Caco-2 (cell line): Measurements from ENCODE around the gene NPIPA5. TPM values are rescaled to one million over a fixed set of nuclear protein-coding genes. Genes with fewer than 3 reads are reported as not detected.
"Not testable (repeated sequence)": the region's sequence is repeated elsewhere in the genome, so short reads cannot be mapped to it uniquely, and the experiment has no call there.

Experiments used
- BruUV-seq: library from RNA; stranded (reverse); fragments of 400-500 nt; replicated peaks from 2 replicates; lab custom pipeline; 2021; lab: Mats Ljungman, UMichigan
- CTCF ChIA-PET: fragments of 300-600 bp; sonication (Branson Sonifier 250); formaldehyde crosslinking; loops from one replicate; lab custom pipeline; 2022; ENCODE audit warnings: antibody characterized with exemption; lab: Charles Lee
- POLR2A ChIA-PET: fragments of 300-600 bp; sonication (Branson Sonifier 250); formaldehyde crosslinking; loops from one replicate; lab custom pipeline; 2022; ENCODE audit warnings: antibody characterized with exemption; lab: Charles Lee
- DNase-seq, 2 experiments: peaks; one replicate each; pipeline versions ENCODE4 v3.0.0 to v3.0.0-alpha.2; 2020 to 2022
- H3K27me3 ChIP-seq: replicated peaks from 2 replicates; pipeline ENCODE4 v1.6.0; 2011; ENCODE audit warnings: low read length; ENCODE audit not compliant: control insufficient read depth, insufficient read depth
- H3K36me3 ChIP-seq: 2 replicates; pipeline ENCODE4 v1.5.1; 2011; ENCODE audit warnings: low read length; ENCODE audit not compliant: control insufficient read depth, insufficient read depth
- H3K4me1 ChIP-seq: fragments of 250-450 bp; sonication (Bioruptor Pico); 2 replicates; pipeline ENCODE4 v1.5.1; 2020; ENCODE audit warnings: mild to moderate bottlenecking
- H3K4me3 ChIP-seq: 2 replicates; pipeline ENCODE4 v1.5.1; 2011; ENCODE audit warnings: low read depth, mild to moderate bottlenecking, control low read depth, low read length
- H3K9me3 ChIP-seq: fragments of 250-450 bp; sonication (Bioruptor Pico); 2 replicates; pipeline ENCODE4 v1.5.1; 2020; ENCODE audit warnings: mild to moderate bottlenecking, moderate library complexity
- H3K27ac Mint-ChIP-seq: one replicate; pipeline ENCODE4 v1.8.0; 2022; ENCODE audit warnings: mixed read lengths; ENCODE audit not compliant: unreplicated experiment
- H3K27me3 Mint-ChIP-seq: one replicate; pipeline ENCODE4 v1.8.0; 2022; ENCODE audit warnings: mixed read lengths; ENCODE audit not compliant: insufficient read depth, unreplicated experiment
- H3K36me3 Mint-ChIP-seq: one replicate; pipeline ENCODE4 v1.8.0; 2022; ENCODE audit warnings: mild to moderate bottlenecking, mixed read lengths; ENCODE audit not compliant: insufficient read depth, unreplicated experiment
- H3K4me1 Mint-ChIP-seq: one replicate; pipeline ENCODE4 v1.8.0; 2022; ENCODE audit warnings: low read depth, mixed read lengths; ENCODE audit not compliant: unreplicated experiment
- H3K4me3 Mint-ChIP-seq: one replicate; pipeline ENCODE4 v1.8.0; 2022; ENCODE audit warnings: mild to moderate bottlenecking, moderate library complexity, mixed read lengths; ENCODE audit not compliant: unreplicated experiment
- H3K9me3 Mint-ChIP-seq: one replicate; pipeline ENCODE4 v1.8.0; 2022; ENCODE audit warnings: mixed read lengths; ENCODE audit not compliant: unreplicated experiment
- intact Hi-C: fragments of 100-400 bp; cut with micrococcal nuclease; formaldehyde crosslinking; loops from one replicate; pipeline ENCODE4 v1.10.0; 2022; ENCODE audit not compliant: unreplicated experiment
- total RNA-seq: library from RNA; stranded (reverse); gene quantifications from 2 replicates; pipeline ENCODE4 v1.2.3, GENCODE V29; 2022
- TF ChIP-seq, protein P1 (sequence below), 2 experiments: fragments of 200-600 bp in 1 of 2; IDR thresholded peaks; 1 replicate in 1 of 2; 2 replicates in 1 of 2; pipeline versions ENCODE4 v1.5.1 to v1.8.0; 2011 to 2022; ENCODE audit warnings: antibody characterized with exemption in 1 of 2, control low read depth in 1 of 2, inconsistent platforms in 1 of 2, low read depth in 1 of 2, low read length in 1 of 2, mild to moderate bottlenecking in 1 of 2, moderate library complexity in 1 of 2; ENCODE audit not compliant: insufficient read depth in 1 of 2, severe bottlenecking in 1 of 2, unreplicated experiment in 1 of 2

NPIPA5 gene
- total RNA-seq, 1 experiment from 2014 or later, result 8.3 TPM

DNA sequence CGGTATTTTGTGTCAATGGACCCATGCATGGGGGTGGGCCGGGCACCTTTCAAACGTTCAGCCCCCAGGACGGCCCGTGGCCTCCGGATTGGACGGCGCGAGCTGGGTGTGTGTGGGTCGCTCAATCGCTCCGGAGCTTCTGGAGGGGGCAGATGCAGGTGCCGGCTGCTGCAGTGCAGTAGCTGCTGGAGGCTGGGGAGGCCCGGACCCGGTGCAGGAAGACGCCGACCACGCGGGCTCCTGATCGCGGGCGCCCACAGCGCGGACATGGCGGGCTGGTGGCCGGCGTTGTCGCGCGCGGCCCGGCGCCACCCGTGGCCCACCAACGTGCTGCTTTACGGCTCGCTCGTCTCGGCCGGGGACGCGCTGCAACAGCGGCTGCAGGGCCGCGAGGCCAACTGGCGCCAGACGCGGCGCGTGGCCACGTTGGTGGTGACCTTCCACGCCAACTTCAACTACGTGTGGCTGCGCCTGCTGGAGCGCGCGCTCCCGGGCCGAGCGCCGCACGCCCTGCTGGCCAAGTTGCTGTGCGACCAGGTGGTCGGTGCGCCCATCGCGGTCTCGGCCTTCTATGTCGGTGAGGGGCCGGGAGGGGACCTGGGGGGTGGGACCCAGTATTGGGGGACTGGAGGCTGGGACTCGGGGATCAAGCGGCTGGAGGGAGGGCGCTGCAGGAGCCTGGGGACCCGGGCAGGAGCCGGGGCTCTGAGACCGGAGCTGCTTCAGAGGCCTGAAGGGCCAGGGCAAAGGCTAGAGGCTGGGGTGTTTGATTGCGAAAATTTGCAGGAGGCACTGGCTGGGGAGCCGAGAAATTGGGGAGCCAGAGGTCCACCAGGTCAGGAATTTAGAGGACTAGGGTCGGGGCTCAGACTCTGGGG is 17.8 kb upstream of the NPIPA5 start, which contains the start of gene MPV17L:
Gene MPV17L, plus strand, starts transcription at position 124 of the 878 bp plus-strand sequence. Its CDS starts 144 bp downstream, at position 268.
- H3K4me3 Mint-ChIP-seq, result peak within 1 kb of the TSS; percentile 64
- H3K27me3 Mint-ChIP-seq, H3K27me3 ChIP-seq, POLR2A ChIA-PET, H3K9me3 ChIP-seq, CTCF ChIA-PET, intact Hi-C loops, H3K4me1 ChIP-seq, H3K27ac Mint-ChIP-seq, H3K36me3 Mint-ChIP-seq, H3K9me3 Mint-ChIP-seq, H3K4me1 Mint-ChIP-seq, BruUV-seq, H3K36me3 ChIP-seq: not testable (repeated sequence)
- DNase-seq, result peak; percentile 56 to 63
- TF ChIP-seq, protein P1, sequence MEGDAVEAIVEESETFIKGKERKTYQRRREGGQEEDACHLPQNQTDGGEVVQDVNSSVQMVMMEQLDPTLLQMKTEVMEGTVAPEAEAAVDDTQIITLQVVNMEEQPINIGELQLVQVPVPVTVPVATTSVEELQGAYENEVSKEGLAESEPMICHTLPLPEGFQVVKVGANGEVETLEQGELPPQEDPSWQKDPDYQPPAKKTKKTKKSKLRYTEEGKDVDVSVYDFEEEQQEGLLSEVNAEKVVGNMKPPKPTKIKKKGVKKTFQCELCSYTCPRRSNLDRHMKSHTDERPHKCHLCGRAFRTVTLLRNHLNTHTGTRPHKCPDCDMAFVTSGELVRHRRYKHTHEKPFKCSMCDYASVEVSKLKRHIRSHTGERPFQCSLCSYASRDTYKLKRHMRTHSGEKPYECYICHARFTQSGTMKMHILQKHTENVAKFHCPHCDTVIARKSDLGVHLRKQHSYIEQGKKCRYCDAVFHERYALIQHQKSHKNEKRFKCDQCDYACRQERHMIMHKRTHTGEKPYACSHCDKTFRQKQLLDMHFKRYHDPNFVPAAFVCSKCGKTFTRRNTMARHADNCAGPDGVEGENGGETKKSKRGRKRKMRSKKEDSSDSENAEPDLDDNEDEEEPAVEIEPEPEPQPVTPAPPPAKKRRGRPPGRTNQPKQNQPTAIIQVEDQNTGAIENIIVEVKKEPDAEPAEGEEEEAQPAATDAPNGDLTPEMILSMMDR (IDR thresholded peaks at IDR 0.05; ENCODE audit: insufficient read depth in 1 of 2, low read depth in 1 of 2, low read length in 1 of 2, severe bottlenecking in 1 of 2, unreplicated experiment in 1 of 2), result peak in 1 of 2 experiments; percentile 2
- H3K4me3 ChIP-seq, result peak within 1 kb of the TSS; percentile 67

DNA sequence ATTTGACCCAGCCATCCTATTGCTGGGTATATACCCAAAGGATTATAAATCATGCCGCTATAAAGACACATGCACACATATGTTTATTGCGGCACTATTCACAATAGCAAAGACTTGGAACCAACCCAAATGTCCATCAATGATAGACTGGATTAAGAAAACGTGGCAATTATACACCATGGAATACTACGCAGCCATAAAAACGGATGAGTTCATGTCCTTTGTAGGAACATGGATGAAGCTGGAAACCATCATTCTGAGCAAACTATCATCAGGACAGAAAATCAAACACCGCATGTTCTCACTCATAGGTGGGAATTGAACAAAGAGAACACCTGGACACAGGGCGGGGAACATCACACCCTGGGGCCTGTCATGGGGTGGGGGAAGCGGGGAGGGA is 14.9 kb upstream of the NPIPA5 start:
- H3K4me1 ChIP-seq, H3K4me3 Mint-ChIP-seq, H3K9me3 Mint-ChIP-seq, BruUV-seq, CTCF ChIA-PET, H3K4me3 ChIP-seq, H3K4me1 Mint-ChIP-seq, H3K9me3 ChIP-seq, POLR2A ChIA-PET, H3K27me3 ChIP-seq, intact Hi-C loops, H3K27ac Mint-ChIP-seq, H3K27me3 Mint-ChIP-seq, H3K36me3 Mint-ChIP-seq, H3K36me3 ChIP-seq, DNase-seq: not testable (repeated sequence)

DNA sequence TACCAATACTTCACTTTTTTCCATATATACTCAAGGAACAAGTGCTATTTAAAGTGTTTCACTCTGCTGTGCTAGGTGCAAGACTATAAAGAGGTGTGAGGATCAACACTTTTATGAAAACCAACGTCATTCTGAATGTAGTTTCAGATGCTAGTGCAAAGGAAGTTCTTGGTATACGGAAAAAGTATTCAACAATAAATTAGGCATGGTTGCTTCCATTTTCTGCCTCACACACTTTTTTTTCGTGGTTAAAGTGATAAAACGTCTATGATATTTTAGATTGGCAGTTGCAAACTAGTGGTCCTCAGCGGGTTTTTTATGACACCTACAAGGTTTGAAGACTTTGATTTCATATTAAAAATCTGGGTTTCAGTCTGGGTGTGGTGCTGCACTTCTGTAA is 11.8 kb upstream of the NPIPA5 start:
- H3K36me3 Mint-ChIP-seq, H3K27ac Mint-ChIP-seq, CTCF ChIA-PET, H3K4me1 ChIP-seq, intact Hi-C loops, H3K9me3 ChIP-seq, DNase-seq, POLR2A ChIA-PET, H3K27me3 ChIP-seq, H3K9me3 Mint-ChIP-seq, H3K4me1 Mint-ChIP-seq, H3K36me3 ChIP-seq, H3K4me3 ChIP-seq, H3K27me3 Mint-ChIP-seq, H3K4me3 Mint-ChIP-seq, BruUV-seq: not testable (repeated sequence)

DNA sequence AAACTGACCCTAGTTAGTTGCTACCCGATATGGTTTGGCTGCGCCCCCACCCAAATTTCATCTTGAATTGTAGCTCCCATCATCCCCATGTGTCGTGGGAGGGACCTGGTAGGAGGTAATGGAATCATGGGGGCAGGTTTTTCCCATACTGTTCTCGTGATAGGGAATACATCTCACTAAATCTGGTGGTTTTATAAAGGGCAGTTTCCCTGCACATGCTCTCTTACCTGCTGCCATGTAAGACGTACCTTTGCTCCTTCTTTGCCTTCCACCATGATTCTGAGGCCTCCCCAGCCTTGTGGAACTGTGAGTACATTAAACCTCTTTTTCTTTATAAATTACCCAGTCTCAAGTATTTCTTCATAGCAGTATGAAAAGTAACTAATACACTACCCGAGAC is 10.0 kb upstream of the NPIPA5 start:
- CTCF ChIA-PET, H3K4me1 ChIP-seq, DNase-seq, H3K36me3 Mint-ChIP-seq, H3K27me3 Mint-ChIP-seq, H3K4me1 Mint-ChIP-seq, H3K9me3 ChIP-seq, H3K9me3 Mint-ChIP-seq, H3K27ac Mint-ChIP-seq, H3K27me3 ChIP-seq, H3K36me3 ChIP-seq, H3K4me3 ChIP-seq, POLR2A ChIA-PET, H3K4me3 Mint-ChIP-seq, BruUV-seq, intact Hi-C loops: not testable (repeated sequence)

DNA sequence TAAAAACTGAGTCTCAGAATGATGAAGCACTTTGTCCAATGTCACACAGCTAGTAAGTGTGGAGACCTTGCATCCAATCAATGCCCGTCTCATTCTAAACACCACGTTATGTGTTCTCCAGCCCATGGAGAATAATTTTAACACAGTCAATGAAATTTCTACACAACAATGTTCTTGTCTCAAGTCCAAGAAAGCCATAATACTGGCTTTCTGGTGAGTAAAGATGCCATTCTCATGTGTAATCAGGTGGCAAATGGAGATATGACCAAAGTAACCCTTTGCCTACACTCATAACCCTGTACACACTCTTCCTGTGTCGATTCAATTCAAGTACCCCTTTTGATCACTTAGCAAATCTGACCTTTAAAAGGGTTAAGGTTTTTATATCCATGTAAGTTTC is 4.7 kb upstream of the NPIPA5 start:
- POLR2A ChIA-PET, H3K27ac Mint-ChIP-seq, CTCF ChIA-PET, H3K9me3 Mint-ChIP-seq, DNase-seq, H3K4me1 ChIP-seq, BruUV-seq, H3K9me3 ChIP-seq, H3K27me3 ChIP-seq, H3K4me1 Mint-ChIP-seq, H3K36me3 Mint-ChIP-seq, H3K27me3 Mint-ChIP-seq, H3K36me3 ChIP-seq, H3K4me3 ChIP-seq, intact Hi-C loops, H3K4me3 Mint-ChIP-seq: not testable (repeated sequence)

DNA sequence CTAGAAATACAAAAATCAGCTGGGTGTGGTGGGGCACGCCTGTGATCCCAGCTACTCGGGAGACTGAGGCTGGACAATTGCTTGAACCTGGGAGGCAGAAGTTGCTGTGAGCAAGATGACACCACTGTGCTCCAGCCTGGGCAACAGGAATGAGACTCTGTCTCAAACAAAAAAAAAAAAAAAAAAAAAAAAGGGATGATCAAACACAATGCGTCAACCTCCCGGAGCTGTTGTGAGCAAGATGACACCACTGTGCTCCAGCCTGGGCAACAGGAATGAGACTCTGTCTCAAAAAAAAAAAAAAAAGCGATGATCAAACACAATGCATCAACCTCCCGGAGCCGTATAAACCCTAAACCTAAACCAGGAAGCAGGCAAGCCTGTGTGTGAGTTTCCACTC is 20.6 kb downstream of the NPIPA5 start:
- H3K27me3 Mint-ChIP-seq, intact Hi-C loops, H3K4me3 Mint-ChIP-seq, CTCF ChIA-PET, BruUV-seq, H3K36me3 ChIP-seq, H3K27ac Mint-ChIP-seq, H3K4me1 ChIP-seq, H3K36me3 Mint-ChIP-seq, DNase-seq, H3K9me3 Mint-ChIP-seq, H3K9me3 ChIP-seq, POLR2A ChIA-PET, H3K4me3 ChIP-seq, H3K4me1 Mint-ChIP-seq, H3K27me3 ChIP-seq: not testable (repeated sequence)
